GM19438 (cell line): ENCODE results near the gene C9.
"Not testable (repeated sequence)": the region's sequence is repeated elsewhere in the genome, so short reads cannot be mapped to it uniquely, and the experiment has no call there.

Experiments used
- ATAC-seq: cut with Tn5 transposase; IDR thresholded peaks from one replicate; pipeline ENCODE4 v1.9.1; 2021; ENCODE audit warnings: low read depth; ENCODE audit not compliant: unreplicated experiment

The C9 gene

DNA sequence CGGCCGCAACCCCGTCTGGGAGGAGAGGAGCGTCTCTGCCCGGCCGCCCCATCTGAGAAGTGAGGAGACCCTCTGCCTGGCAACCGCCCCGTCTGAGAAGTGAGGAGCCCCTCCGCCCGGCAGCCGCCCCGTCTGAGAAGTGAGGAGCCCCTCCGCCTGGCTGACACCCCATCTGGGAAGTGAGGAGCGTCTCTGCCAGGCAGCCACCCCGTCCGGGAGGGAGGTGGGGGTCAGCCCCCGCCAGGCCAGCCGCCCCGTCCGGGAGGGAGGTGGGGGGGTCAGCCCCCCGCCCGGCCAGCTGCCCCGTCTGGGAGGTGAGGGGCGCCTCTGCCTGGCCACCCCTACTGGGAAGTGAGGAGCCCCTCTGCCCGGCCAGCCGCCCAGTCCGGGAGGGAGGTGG, 30.0 kb downstream of the C9 start:
- ATAC-seq, result not testable (repeated sequence)

DNA sequence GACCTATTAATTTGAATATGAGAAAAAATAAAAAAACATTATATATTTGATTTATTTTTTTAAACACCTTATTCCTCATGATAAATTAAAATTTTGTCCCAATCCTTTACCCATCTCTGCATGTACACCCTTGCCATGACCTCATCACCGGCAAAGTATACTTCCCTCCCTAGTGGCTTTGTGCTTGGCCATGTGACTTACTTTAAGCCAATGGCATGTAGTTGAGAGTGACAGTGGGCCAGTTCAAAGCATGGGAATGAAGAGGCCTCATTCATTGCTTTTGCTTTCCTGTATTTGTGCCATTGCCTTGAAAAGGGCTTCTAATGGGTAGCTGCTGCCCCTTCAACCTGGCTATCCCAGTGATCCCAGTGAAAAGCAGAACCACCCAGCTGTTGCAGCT, 31.2 kb downstream of the C9 start:
- ATAC-seq, result no peak

DNA sequence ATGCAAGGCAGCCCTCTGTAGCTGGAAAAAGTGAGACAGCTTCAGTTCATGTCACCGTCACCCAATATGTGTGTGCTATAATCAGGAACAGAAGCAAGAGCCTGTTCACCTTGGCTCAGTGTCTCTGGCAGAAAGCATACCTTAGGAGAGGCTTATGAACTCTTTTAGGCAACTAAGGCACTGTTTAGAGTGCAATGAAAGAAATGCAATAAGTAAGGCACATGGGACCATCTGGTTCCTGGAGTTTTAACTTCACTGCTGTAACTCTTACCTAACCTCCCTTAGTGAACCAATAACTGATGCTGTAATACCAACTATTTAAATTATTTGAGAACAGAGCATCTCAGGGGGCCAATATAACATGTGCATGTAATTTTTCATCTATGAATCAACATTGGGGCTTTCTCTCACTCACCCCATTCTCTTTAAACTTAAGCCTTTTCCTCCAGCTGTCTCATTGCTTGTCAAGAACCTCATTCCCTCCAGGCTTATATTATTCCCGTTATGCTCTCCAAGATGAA, 32.4 kb downstream of the C9 start:
- no peak for ATAC-seq

DNA sequence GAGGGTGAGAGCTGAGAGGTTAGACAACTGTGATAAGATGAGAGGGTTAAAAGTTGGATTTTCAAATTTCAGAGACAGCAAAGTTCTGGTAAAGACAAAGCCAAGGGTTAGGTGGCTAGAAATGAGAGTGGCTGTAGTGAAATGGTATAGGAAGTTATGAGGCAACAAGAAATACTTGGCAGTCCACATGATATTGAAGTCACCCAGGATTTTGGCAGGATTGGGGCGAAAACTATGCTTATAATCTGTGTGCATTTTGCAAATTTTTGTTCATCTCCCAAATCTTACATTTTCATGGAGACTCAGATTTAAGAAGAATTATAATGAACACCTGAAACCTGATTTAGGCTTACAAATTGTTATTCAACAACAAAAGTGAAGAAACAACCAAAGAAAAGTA, 35.6 kb downstream of the C9 start:
- ATAC-seq, result no peak

DNA sequence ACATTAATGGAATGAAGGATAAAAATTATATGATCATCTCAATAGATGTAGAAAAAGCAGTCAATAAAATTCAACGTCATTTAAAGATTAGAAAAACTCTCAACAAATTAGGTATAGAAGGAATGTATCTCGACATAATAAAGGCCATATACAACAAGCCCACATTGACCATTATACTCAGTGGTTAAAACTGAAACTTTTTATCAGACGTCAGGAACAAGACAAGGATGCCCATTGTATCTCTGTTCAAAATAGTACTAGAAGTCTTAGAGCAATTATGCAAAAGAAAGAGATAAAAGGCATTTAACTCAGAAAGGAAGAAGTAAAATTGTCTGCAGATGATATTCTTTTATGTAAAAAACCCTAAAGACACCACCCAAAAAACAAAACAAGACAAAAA, 40.8 kb downstream of the C9 start:
- no peak for ATAC-seq

DNA sequence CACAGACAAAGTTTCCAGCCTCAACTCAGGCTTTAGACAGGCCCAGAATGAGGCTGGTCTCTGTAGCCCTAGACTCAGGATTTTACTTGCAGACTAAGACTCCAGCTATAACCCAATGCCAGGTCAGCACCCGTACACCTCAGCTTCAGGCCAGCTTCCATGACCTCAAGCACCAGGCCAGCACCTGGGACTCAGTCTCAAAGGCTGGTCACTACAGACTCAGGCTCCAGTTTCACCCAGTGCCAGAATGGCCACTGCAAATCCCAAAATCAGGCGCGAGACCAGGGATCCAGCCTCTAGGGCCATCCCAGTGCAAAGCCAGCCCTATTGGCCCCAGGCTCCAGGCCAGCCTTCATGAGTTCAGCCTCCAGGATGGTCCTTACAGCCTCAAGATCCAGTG, 44.9 kb downstream of the C9 start:
- no peak for ATAC-seq

DNA sequence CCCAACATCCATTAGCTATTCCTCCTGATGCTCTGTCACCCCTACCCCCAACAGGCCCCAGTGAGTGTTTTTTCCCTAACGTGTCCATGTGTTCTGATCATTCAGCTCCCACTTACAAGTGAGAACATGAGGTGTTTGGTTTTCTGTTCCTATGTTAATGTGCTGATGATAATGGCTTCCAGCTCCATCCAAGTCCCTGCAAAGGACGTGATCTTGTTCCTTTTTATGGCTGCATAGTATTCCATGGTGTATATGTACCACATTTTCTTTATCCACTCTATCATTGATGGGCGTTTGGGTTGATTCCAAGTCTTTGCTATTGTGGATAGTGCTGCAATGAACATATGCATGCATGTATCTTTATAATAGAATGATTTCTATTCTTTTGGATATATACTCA, 47.8 kb downstream of the C9 start:
- not testable (repeated sequence) for ATAC-seq

DNA sequence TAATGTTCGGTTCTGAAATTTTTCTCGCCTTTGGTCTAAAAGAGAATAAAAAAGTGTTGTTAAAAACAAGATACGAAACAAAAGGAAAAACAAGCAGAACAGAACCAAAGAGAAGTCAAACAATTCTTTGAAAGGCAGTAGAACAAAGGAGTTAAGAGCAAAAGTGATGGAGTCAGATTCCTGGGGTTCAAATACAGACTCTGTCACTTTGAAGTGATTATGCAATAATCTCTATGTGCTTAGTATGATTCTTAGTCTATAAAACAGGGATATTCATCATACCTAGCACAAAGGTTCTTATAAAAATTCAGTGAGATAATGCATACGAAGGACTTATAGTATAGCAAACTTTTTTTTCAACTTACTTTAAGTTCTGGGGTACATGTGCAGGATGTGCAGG, 48.3 kb downstream of the C9 start:
- ATAC-seq, result no peak

DNA sequence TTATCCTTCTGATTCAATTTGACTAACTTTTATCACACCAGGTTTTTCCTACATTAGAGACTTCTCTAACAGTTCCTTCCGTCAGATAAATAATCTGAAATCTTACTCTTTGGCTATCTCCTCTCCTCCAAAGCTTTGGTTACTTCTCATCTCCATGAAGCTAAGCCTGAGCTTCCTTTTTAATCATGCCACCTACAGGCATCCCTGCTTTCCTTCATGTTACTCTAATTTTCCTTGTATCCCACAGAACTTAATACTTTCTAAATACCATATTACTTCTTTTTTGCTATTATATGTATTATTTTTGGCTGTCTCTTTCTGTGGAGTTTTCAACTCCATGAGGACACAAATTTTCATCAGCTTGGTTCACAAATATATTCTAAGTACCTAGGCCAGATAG, 49.7 kb downstream of the C9 start:
- no peak for ATAC-seq

DNA sequence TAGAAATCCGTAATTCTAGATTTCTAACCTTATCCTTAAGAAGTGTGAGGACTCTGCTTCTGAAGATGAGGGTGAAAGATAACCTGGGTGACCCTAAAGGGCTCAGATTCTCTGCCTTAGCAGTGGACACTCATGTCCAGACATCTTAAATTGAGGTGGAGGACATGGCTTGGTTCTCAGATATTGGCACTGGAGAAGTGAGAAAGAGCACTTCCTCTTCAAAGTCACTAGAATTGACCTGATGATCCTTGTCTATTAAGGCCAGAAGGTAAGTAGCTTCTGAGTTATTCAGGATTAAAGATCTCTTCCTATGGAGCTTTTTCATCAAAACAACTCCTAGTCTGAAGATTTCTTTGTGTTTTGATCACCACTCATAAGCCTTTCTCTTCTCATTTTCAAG, 54.8 kb downstream of the C9 start:
- no peak for ATAC-seq

DNA sequence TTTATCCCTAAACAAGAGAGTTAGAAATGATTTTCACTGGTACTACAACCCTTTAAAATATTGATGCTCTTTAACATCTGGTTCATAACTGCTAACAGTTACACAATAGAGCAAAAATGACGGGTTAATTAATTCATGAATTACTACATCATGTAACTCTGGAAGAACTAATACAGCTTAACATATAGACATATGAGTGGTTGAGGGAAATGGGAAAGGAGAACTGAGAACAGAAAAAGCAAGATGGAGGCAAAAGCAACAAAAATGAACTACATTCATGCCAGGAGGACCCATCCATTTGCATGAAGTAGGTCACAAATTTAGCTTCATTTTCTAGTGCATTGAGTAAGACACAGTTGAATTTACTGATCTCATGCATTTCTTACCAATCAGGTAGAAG, 61.8 kb downstream of the C9 start:
- no peak for ATAC-seq

DNA sequence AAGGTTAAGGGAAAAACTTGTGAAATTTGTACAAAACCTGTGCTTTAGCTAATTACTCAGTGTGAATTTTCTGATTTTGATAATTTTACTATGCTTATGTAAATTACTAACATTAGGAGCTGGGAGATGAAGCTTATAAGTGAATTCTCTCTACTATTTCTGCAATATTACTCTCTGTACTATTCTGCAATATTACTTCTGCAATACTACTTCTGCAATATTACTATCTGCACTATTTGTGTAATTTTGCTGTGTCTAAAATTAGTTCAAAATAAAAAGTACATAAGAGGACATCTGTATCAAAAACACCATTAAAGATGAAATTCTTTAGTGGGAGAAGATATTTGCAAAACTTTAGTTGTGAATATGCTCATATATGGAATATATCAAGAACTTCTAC, 62.9 kb downstream of the C9 start:
- ATAC-seq, result no peak

DNA sequence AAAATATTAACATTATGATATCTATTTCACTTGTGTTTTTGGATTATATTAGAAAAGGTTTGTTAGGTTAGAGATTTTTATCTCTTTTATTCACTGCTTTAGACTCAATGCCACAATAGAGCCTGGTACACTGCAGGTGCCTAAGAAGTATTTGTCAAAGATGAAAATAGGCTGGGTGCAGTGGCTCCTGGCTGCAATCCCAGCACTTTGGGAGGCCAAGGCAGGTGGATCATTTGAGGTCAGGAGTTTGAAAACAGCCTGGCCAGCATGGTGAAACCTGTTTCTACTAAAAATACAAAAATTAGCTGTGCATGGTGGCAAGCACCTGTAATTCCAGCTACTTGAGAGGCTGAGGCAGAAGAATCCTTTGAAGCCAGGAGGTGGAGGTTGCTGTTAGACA, 64.3 kb downstream of the C9 start:
- no peak for ATAC-seq

DNA sequence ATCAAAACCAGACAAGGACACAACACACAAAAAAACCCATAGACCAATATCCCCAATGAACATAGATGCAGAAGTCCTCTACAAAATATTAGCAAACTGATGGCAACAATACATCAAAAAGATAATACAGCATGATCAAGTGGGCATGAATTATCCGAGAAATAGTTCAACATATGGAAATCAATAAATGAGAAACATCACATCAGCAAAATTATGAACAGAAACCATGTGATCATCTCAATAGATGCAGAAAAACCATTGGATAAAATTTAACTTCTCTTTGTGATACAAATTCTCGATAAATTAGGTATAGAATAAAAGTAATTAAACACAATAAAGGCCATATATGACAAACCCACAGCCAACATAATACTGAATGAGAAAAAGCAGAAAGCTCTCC, 69.6 kb downstream of the C9 start:
- ATAC-seq, result no peak

DNA sequence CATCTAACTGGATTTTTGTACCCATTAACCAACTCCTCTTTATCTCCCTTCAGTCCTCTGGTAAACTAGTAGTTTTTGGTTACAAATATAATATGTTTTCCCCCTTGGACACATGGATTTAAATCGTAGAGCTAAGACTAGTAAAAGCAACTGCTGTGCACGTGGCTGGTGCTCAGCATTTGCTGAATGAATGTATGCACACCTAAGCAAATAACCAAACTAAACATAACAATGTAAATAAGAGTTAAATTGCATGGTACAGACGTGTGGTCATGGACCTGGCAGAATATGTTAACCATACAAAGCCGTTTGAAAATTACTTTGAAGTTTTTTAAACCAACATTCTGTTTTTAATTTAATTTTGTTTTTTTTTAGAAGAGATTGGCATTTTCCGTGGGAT, 79.7 kb downstream of the C9 start:
- ATAC-seq, result no peak

DNA sequence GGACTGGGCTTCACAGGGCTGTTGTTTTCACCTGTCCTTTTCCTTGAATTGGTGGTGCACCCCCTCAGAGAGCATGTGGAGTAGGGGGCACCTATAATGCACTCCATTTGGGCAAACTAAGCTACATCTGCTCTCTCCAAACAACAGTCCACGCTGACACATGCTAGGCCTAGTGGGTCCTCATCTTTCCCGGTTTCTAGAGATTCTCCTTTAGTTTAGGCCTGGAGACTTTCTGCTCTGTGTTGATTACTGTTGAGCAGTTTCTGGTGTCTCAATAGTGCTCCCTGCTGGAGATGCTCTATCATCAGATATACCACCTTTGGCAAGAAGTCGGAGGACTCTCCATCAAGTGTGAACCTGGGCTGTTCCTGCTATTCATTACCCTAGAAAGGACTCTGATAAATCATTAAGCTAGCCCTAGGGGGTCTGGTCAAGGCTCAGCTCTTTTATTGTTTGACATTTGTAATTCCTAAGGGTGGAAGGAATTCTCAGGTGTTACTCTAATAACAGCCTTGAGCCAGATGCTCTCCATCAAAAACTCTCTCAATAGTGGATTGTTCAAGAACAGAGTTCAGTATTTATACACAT, 81.0 kb downstream of the C9 start:
- ATAC-seq, result no peak

DNA sequence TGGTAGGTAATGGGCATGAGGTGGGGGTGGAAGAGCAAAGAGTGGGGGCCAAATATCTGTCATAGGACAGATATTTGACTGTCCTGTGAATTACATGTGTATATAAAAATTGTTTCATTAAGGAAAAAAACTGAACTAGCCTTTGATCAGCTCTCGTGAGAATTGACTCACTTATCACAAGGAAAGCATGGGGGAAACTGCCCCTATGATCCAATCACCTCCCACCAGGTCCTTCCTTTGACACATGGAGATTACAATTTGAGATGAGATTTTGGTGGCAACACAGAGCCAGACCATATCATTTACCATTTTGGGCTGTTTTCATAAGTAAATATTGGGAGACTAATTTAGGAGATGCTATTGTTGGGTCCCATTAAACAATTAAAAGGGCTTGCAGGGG, 81.7 kb downstream of the C9 start:
- ATAC-seq, result no peak

DNA sequence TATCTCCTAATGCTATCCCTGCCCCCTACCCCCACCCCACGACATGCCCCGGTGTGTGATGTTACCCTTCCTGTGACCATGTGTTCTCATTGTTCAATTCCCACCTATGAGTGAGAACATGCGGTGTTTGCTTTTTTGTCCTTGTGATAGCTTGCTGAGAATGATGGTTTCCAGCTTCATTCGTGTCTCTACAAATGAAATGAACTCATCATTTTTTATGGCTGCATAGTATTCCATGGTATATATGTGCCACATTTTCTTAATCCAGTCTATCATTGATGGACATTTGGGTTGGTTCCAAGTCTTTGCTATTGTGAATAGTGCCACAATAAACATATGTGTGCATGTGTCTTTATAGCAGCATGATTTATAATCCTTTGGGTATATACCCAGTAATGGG, 88.4 kb downstream of the C9 start:
- not testable (repeated sequence) for ATAC-seq

DNA sequence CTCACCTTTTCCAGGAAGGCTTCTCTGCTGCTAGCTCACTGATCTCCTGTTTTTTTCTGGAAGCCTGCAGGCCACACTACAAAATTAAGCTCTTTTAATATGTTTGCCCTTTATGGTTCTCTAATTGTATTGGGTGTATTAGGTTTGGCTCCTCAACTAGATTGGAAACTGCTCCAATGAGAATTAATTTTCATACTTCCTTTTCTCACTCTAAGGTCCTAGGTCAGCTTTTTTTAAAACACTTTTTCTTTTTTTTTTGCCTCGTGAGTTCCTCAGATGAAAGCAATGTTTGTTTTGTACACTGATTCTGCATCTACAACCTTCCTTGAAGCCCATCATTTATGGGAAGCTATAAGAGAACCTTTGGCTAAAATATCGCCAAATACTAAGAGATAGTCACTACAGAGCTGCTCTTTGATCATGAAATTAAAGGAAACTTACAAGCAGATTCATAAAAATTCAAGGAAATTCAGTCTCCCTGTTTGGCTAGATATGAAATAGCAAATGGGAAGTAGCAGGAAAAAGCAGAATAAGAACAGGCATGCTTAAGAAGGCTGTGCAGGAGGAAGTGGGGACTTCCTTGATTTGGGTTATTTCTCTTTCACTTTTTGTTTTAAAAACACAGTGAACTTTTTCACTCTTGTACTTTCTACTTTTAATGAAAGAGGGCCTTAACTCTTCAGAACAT, 89.8 kb downstream of the C9 start:
- peak; percentile 91 for ATAC-seq

DNA sequence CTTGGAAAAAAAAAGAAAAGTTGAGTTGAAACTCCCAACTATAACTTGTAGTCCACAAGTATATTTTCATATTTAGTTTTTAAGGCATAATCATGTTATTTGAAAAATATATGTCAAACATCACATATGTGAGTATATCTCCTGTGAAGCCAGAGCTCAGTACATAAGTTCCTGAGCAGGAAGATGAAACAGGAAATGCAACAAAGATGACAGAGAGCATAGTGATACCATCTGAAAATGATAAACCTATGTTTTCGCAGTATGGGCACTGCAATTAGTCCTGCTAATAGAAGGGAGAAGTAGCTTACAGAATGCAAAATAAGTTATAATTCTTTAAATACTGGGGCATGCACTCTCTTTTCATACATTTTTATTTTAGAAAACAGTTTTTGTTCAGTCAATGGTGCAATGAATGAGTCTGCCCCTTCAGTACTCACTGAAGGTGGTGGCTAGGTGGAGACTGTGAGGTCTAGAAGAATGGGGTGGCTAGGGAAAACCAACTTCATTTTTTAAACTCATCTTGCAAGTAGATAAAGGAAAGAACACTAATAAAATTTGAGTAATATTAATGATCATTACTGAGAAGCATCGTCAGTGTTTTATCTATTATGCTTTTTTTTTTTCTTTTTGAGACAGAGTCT, 90.9 kb downstream of the C9 start:
- no peak for ATAC-seq

DNA sequence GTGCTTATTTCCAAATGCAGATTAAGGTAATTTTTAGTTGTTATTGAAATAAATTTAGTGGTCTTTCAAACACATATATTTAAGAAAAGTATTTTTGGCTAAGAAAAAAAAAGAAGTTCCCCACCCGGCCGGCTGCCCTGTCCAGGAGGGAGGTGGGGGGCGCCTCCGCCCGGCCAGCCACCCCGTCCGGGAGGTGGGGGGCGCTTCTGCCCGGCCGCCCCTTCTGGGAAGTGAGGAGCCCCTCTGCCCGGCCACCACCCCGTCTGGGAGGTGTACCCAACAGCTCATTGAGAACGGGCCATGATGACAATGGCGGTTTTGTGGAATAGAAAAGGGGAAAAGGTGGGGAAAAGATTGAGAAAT, 91.4 kb downstream of the C9 start:
- ATAC-seq, result not testable (repeated sequence)

DNA sequence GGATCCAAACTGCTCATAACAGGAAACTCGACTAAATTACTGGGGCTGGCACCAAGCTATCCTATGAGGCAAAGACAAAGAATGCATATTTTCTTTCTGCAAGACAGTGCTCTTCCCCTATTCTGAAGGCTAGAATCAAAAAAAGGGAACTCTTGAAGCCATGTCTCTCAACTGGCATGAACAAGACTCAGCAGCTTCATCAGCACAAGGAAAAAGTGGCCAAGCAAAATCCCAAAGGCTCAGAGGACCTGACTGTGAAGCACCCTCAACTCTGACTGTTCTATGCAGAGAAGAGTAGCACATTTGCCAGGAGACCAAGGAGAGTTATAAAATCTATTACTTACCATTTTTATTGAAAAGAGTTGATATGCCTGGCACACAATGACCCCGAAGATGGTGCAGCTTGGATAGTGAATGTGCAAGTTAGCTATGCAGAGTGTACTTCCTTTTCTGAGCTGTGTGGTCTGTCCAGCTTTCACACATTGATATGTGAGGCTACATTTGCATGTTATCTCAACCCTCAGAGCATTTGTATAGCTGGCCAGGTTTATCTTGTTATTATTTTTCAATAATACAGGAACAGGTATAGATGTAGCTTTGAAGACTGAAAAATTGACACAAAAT, 94.0 kb downstream of the C9 start:
- ATAC-seq, result no peak
